ENCODE results near the gene TPH2. TPM values are rescaled to one million over a fixed set of nuclear protein-coding genes. Genes with fewer than 3 reads are reported as not detected.

TPH2 gene
- total and polyA plus RNA-seq, 2 of the 13 experiments (the other 11 are each of a cell fraction or from before 2014, with no cell fraction given), result not detected

- in situ Hi-C loops (cut with HindIII; ENCODE audit: extremely low pct_ligation_motif_present, low pct_unique_long_range_greater_than_20kb) (no loop called here), intact Hi-C loops (cut with micrococcal nuclease; ENCODE audit: unreplicated experiment) (no loop called here)
- no peaks in the 10 kb centered on the region for H3K36me3 ChIP-seq (replicated peaks in 1 of 2; ENCODE audit: control insufficient read depth in 1 of 2, insufficient read depth in 2 of 2, low read length in 2 of 2)
- ChIA-PET POLR2A (no interaction called here), CTCF (ENCODE audit: low intra/inter-chr PET ratio, low total read pairs) (no interaction called here)
- H3K27me3 ChIP-seq (ENCODE audit: control insufficient read depth in 1 of 2, insufficient read depth in 2 of 2, low read length in 2 of 2), result peaks cover 0 to 10% of the 10 kb centered on the region in 2 experiments; a peak in 2 of 5 replicates
- FAIRE-seq (no peak), DNase-seq (ENCODE audit: low spot score) (no peak), ATAC-seq (no peak)
- BruUV-seq (replicated peaks), result no TSS peak
- H3K4me3 ChIP-seq (replicated peaks in 1 of 3; ENCODE audit: insufficient read depth in 1 of 3, low read depth in 2 of 3, low read length in 3 of 3), result no peak overlapping the region
- no peaks in the 10 kb centered on the region for H3K9me3 ChIP-seq (ENCODE audit: low read length)
- no peaks in the 10 kb centered on the region for H4K20me1 ChIP-seq (ENCODE audit: insufficient read depth, low read length)
- H3K9ac ChIP-seq (ENCODE audit: insufficient read depth, low read depth, low read length), result no peak overlapping the region
- WGBS (ENCODE audit: low lambda C conversion rate), result 1% methylated on average over 3 of the region's 3 CpGs
- no peak overlapping the region for H3K4me2 ChIP-seq (ENCODE audit: low read depth, low read length)
- H3K79me2 ChIP-seq (ENCODE audit: insufficient read depth, low read length), result no peaks in the 10 kb centered on the region
- no peak overlapping the region for H3K27ac ChIP-seq (ENCODE audit: extremely low read length, insufficient read depth, low read length)
- no peak overlapping the region for H2AFZ ChIP-seq (ENCODE audit: low read length)
- no peaks in the 10 kb centered on the region for H3K4me1 ChIP-seq (ENCODE audit: insufficient read depth, low read length)
- no peak for TF ChIP-seq NR2F1 (CRISPR knock-in tag; IDR thresholded peaks at IDR 0.05)
- no peak for TF ChIP-seq NFRKB (IDR thresholded peaks at IDR 0.05)
- TF ChIP-seq ZNF614 (CRISPR knock-in tag; IDR thresholded peaks at IDR 0.05; ENCODE audit: borderline replicate concordance), result no peak
- no peak for TF ChIP-seq AHDC1 (CRISPR knock-in tag; IDR thresholded peaks at IDR 0.05; ENCODE audit: borderline replicate concordance)
- TF ChIP-seq POGK (CRISPR knock-in tag; conservative IDR thresholded peaks at IDR 0.05), result no peak
- TF ChIP-seq EHMT2 (IDR thresholded peaks at IDR 0.05; ENCODE audit: borderline replicate concordance, low read depth, low read length), result no peak
- no peak for TF ChIP-seq ZBTB43 (CRISPR knock-in tag; conservative IDR thresholded peaks at IDR 0.05)
- no peak for TF ChIP-seq ZNF276 (CRISPR knock-in tag; IDR thresholded peaks at IDR 0.05; ENCODE audit: low read depth)
- TF ChIP-seq ATRX (CRISPR knock-in tag; IDR thresholded peaks at IDR 0.05; ENCODE audit: borderline replicate concordance), result no peak
- TF ChIP-seq SAP130 (CRISPR knock-in tag; IDR thresholded peaks at IDR 0.05; ENCODE audit: low read depth), result no peak
- TF ChIP-seq TBX2 (CRISPR knock-in tag; IDR thresholded peaks at IDR 0.05; ENCODE audit: borderline replicate concordance), result no peak
- TF ChIP-seq ZFP41 (CRISPR knock-in tag; IDR thresholded peaks at IDR 0.05; ENCODE audit: borderline replicate concordance), result no peak
- no peak for TF ChIP-seq ZNF557 (CRISPR knock-in tag; IDR thresholded peaks at IDR 0.05)
These were observed 28.6 kb downstream of the TPH2 start for GRCh38 chr12:71967211-71967610.

Data from HepG2 (cell line).